GM18867 (cell line): ENCODE measurements around the gene PLD2.

Experiments used
- ATAC-seq: cut with Tn5 transposase; IDR thresholded peaks from one replicate; pipeline ENCODE4 v1.9.1; 2021; ENCODE audit warnings: mild to moderate bottlenecking, moderate library complexity; ENCODE audit not compliant: unreplicated experiment

The PLD2 gene

DNA sequence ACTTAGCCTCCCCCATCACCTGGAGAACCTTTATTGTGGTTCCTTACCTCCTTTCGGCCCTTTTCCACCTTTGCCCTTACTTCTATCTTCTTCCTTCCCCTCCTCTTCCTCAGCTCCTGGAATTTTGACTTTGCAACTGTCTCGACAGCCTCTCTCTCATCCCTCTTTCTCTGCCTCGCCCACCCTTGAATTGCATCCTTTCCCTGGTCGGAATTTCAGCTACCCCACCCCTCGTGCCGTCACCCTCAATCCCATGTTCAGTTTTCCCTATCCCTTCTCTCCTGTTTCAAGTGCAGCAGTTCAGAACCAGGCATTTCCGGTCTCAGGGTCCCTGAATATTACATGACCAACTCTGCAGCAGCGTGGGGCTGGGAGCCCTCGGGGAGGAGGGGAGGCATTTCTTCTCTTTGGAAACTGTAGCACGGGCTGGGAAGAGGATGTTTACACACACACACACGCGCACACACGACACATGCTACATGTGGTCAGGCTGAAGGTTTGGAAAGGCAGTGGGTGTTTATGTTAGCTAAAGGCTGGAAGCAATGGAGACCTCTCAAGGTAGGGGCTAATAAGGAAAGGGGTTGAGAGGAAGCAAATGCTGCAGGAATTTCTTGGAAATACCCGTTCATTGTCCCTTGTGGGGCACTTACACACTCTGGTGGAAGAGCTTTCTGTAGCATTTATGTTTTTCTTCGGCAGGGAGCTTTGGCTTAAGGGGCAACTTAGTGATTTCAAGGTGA, 27.2 kb downstream of the PLD2 start:
- no peak for ATAC-seq

DNA sequence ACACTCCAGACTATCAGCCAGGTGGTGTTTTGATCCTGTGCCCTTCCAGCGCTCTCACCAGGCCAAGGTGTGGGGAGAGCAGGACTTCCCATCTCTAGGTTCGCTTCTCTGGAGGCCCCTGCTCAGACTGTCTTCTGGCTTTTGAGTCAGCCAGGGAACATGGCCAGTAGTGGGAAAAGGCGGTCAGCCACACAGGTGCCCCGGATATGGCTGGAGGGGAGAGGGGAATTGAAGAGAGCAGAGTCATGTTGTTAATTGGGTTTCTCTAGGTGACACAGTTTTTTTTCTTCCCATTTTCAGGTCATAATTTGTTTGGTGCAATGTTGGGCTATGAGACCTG, 27.7 kb downstream of the PLD2 start:
- ATAC-seq, result no peak

DNA sequence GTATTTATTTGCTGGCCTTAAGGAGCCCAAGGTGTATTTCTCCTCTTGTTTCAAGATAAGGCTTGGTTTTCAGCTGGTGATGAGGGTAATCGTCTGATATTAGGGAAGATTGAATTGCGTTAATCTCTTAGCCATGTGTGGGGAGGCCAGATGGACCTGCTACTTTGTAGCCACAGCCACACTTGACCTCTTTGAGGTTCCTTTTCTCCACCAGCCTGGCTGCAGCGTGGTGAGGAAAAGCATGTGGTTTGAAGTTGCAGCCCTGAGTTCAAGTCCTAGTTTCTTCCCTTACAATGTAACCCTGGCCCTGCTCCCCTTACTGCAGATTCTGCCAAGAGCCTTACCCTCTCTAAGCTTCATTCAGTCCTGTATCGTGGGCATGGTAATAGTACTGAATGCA, 29.3 kb downstream of the PLD2 start:
- ATAC-seq, result no peak

DNA sequence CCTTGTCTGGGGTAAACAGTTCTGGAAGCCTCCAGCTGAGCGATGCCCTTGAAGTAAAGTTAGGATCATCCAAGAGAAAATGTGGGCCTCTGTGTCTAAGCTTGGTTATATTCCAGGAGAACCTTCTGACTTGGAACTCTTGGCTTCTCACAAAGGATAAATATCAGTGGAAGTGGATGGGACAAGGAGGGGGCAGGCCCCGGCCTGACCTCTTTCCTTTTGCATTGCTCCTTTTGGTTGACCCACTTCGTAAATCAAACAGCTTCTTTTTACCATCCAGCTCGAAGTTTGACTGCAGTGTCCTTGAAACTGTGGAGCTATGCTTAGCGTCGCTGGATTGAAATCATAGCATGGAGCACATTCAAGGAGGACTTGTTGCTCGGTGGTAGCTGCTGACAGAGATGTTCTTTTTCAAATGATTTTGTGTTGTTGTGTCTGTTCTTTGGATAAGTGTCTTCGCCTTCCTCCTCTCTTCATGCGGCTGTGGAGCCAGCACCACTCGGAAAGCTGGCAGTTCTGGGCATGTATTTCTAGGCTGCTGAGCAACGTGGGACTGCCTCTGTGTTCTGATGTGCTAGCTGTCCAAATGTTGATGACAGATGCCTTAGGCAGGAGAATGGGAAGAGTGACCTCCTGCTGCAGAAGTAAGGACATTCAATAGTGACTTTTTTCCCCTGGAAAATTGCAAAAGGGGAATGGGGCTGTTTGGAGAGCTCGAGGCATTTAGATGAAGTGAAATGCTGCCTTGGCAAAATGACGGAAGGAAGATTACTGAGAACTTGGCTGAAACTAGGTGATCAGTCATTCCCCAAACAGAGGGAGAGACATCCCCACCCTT, 30.7 kb downstream of the PLD2 start:
- no peak for ATAC-seq

DNA sequence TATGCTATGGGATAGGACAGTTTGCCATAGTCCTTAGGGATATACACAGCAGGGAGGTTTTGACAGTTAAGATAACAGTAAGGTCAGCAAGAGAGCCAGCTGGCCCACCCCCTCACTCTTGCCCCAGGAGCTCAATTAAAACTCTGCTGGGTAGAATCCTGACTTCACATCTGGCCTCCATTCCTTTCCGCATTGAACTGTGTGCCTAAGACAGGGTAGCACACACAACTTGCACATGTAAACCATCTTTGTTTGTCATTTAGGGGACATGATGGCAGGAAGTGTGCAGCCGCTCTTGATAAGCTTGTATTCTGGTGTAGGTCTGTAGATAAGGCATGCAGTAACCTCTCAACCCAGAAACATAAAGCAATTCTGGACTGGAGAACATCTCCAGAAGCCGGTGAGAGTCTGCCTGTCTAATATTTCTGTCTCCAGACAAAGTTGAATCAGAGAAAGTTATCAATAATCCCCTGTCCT, 31.4 kb downstream of the PLD2 start:
- no peak for ATAC-seq

DNA sequence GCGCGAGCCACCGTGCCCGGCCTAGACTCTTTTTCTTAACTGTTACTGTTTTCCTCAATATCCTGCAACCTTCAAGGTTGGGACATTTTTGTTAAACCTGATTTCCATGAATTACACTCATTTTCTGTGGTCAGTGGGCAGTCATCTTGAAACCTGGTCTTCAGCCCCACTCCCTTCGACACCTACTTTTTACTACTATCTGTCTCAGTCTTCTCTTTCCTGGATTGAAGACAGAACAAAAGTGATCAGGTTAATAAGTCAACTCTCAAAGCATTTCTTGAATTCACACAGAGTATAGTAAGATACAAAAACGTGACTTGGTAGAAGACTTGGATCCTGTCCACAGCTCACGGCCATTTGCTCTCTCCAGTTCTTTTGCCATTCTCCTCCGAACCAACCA, 32.3 kb downstream of the PLD2 start:
- no peak for ATAC-seq

DNA sequence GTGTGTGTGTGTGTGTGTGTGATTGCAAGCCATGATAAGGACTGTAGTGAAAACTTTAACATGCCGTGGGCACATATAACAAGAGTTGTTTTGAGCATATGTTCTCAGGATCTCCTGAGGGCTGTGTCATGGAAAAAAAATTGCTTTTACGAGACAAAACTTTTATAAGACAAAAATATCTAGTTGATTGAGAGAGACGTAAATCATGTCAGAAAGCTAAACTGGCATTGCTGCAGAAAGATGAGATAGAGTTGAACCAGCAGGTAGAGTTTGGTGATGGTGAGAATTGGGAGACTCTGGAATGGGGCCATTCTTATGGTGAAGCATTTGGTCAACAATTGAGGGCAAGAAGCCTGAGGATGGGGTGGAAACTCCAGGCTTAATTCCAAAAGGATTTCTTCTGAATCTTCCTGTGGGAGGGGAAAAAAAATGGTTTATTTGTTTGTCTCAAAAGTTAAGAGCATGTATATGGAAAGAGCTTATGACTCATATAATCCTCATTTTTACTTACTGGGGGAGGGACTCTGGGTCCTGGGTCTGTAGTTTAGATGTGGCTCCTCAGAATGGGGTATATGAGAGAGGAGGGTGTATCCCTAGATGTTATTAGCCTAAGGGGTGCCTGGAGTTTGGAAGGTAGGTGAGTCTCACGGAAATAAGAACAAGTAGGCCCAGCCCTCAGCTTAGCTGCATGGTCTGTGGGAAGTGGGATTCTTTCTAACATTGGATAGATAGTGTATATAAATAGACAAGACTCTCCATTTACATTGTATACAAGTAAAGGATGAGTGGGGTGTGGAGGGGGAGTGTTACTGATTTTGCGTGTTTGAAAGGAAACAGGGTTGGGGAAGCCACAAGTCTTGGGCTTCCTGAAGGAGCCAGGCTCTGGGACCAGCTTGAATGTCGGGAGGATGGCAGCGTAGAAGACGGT, 33.3 kb downstream of the PLD2 start:
- no peak for ATAC-seq

DNA sequence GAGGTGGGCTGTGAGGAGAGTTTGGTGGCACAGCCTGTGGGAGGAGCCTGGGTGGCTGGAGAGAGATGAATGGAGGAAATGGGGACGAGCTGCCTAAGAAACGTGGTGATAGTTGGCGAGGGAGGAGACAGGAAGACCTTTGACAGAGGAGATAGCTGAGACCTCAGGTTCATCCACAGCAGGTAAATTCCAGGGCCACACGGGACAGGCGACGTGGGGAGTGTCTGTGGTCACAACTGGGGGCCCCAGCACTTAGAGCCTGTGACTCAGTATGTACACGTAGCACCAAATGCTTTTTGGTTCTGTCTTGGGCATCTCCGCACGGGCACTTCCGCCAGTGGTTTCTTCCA, 33.9 kb downstream of the PLD2 start:
- ATAC-seq, result no peak

DNA sequence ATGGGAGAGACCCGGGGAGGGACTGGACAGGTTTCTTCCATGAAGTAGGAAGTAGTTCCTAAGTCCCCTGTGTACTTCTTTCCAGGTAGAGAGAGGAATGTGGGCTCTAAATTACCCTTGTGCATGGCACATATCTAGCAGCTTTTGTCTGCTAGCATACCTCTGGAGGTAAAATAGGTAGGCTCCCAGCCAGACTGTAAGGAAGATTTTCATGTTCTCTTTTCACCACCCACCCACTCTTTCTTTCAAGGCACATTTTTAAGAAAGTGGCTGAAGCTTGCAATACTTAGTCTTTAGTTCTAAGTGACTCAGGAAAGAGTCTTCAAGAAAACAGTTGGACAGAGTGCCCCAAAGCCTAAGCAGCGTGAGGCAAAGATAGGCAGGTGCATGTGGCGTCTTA, 35.4 kb downstream of the PLD2 start:
- ATAC-seq, result no peak

DNA sequence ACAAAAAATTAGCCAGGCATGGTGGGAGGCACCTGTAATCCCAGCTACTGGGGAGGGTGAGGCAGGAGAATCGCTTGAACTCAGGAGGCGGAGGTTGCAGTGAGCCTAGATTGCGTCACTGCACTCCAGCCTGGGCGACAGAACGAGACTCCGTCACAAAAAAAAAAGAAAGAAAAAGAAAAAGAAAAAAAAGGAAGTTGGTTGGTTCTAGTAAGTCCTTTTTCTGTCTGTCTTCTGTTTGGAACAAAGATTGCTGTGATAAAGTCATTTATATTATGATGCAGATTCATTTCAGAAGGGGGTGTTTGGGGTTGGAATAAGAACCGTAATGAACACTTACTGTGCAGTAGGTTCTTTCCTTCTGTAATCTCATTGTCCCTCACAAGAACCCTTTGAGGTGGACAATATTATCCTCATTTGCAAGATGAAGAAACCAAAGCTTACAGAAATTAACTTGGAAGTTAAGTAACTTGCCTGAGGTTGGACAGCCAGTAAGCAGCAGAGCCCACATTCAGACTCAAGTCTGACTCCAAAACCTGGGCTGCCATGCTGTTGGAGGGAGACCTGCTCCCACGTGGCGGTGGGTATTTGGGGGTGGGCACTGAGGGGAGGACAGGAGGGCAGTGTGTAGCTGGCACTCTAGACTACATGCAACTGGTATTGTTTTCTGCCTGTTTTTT, 36.5 kb downstream of the PLD2 start:
- ATAC-seq, result no peak

DNA sequence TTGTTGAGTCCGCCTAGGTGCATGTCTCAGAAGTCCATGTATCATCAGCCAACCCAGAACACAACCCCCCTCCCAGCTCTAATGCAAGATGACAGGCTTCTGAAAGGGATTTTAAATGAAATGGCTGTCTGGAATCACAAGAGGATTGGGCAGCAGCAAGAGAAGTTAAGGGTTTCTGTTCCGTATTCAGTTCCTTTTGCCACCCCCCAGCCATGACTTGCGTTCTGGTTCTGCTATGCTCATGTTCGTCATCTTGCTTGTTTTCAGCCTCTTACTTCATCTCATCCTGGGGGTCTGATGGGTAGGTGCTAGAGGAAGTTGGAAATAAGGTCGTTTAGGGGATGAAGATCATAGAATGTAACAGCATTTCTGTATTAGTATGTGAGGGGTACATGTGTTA, 38.2 kb downstream of the PLD2 start:
- no peak for ATAC-seq

DNA sequence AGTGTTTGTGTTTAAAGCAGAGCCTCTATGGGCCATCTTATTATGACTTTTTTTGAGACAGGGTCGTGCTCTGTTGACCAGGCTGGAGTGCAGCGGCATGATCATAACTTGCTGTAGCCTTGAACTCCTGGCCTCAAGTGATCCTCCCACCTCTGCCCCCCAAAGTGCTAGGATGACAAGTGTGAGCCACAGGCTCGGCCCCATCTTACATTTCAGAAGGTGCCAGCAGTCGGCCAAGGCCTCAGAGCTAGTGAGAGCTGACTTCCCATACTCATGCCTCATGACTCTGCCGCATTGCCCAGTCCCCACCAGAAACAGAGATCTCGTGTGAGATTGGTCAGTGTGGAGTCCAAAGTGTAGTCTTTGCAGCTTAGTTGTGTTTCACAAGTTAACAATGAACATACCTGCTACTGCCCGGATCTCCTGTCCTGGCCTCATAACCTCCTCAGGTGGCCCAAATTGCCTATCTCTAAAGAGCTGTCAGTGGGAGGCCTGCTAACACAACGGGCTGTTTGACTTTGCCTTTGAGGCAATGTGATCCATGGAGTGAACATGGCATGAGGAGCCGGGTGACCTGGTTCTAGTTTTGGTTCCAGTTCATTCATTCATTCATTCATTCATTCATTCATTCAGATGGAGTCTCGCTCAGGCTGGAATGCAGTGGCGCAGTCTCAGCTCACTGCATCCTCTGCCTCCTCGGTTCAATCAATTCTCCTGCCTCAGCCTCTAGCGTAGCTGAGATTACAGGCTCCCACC, 39.9 kb downstream of the PLD2 start:
- ATAC-seq, result no peak

DNA sequence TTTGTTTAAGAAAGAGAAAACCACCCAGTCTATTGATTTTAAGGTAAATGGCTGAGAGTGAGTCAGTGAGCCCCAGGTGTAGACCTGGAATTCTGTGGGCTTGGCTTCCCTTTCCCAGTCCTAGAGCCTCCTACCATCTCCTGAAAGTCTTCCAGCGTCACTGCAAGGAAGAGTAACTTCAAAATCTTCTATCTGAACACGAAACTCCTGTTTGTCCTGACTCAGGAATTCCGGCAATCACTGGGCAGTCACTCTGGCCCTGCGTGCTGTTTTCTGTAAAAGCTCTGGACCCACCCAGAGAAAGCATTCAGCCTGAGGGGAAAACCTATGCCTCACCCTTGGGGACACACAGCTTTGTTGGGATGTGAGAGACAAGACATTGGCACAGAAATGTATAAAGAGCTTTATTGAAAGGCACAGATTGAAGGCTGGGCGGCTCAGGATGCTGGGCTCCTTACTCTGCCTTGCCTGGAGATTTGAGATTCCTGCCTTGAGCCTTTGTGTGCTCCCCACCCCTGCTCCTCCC, 42.1 kb downstream of the PLD2 start:
- no peak for ATAC-seq

DNA sequence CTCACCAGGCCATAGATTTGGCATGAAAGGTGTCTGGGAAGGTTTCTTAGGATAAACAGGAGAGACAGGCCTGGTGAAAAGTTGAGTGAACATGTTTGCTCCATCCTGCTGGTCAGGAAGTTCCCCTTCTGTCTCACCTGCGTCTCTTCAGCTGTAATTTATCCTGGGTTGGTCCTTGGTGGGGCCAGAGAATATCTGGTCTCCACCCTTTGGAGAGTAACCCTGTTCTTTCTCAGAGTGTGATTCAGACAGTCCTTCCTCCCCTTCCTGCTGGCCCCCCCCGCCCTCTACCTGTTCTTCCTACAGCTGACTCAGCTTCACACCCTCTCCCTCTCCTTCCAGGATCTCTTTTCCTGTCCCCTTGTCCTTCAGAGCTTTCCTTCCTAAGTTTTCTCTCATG, 43.3 kb downstream of the PLD2 start:
- ATAC-seq, result no peak

DNA sequence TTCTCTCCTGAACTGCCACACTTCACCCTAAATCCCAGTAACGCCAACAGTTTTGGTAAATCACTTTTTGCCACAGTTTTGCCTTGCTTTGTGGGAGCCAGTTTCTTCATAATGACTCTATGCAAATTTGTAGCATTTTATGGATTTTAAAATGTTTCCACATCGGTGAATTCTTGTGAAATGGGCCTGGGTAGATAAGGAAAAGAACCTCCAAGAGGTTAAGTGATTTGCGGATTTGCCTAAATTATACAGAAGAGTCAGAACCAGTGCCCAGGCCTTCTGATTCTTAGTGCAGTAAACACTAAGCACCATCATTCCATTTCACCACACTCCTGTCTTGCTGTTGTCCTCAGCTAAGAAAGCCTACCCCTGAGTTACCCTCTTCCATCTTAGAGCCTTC, 44.1 kb downstream of the PLD2 start:
- no peak for ATAC-seq

DNA sequence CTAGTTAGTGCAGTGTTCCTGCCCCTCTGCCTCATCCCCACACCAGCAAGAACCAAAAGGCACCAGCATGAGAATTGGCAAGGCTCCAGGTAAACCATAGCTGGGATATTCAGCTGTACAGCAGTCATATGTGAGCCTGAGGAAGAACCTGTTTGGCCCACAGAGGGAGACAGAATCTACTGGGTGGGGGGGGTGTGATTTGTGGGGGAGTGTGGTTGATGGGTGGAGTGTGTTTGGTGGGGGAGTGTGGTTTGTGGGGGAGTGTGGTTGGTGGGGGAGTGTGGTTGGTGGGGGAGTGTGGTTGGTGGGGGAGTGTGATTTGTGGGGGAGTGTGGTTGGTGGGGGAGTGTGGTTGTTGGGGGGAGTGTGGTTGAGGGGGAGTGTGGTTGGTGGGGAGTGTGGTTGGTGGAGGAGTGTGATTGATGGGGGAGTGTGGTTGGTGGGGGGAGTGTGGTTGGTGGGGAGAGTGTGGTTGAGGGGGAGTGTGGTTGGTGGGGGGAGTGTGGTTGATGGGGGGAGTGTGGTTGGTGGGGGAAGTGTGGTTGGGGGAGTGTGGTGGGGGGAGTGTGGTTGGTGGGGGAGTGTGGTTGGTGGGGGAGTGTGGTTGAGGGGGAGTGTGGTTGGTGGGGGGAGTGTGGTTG, 45.7 kb downstream of the PLD2 start:
- ATAC-seq, result no peak

DNA sequence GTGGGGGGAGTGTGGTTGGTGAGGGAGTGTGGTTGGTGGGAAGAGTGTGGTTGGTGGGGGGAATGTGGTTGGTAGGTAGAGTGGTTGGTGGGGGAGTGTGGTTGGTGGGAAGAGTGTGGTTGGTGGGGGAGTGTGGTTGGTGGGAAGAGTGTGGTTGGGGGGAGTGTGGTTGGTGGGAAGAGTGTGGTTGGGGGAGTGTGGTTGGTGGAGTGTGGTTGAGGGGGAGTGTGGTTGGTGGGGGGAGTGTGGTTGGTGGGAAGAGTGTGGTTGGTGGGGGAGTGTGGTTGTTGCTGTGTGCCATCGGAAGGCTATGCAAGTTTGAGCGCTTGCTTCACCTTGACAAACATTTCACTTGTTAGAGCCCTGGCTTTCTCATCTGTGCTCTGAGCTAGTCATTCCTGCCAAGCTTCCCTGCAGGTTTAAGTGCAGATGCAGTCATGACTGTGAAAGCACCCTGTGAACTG, 46.3 kb downstream of the PLD2 start:
- no peak for ATAC-seq

DNA sequence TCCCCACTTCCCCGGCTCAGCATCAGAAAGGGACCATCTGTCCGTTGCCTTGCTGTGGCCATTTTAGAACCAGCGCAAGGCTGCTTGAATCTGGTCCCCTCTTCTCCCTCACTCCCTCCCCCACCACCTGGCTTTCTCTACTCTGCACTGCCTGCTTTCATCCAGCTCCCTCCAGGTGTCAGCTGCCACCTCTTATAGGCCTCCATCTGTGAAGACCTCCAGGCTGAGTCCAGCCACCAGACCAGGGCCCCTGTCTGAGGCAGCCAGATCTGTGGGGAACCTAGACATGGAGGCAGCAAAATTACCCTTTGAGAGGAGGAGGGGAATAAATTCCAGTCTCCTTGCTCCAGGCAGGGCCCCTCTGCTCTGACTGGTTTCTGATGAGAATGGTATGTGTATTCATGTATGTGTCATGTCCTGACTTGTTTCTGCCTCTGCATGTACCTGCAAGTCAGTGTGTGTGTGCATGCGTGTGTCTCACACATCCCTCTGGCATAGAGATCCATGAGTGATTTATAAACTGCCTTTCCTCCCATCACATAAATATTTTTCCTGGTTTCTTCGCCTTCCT, 47.2 kb downstream of the PLD2 start:
- no peak for ATAC-seq
